Measurements from ENCODE around the gene EMC6.

- TF ChIP-seq, protein P1, sequence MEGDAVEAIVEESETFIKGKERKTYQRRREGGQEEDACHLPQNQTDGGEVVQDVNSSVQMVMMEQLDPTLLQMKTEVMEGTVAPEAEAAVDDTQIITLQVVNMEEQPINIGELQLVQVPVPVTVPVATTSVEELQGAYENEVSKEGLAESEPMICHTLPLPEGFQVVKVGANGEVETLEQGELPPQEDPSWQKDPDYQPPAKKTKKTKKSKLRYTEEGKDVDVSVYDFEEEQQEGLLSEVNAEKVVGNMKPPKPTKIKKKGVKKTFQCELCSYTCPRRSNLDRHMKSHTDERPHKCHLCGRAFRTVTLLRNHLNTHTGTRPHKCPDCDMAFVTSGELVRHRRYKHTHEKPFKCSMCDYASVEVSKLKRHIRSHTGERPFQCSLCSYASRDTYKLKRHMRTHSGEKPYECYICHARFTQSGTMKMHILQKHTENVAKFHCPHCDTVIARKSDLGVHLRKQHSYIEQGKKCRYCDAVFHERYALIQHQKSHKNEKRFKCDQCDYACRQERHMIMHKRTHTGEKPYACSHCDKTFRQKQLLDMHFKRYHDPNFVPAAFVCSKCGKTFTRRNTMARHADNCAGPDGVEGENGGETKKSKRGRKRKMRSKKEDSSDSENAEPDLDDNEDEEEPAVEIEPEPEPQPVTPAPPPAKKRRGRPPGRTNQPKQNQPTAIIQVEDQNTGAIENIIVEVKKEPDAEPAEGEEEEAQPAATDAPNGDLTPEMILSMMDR (IDR thresholded peaks at IDR 0.05) = no peak
- TF ChIP-seq POLR2AphosphoS5 (IDR thresholded peaks at IDR 0.05) (no peak), EP300 (IDR thresholded peaks at IDR 0.05) (no peak), POLR2A (IDR thresholded peaks at IDR 0.05) (no peak)
Measured at GRCh38 chr17:3645310-3645709, 23.3 kb upstream of the EMC6 start.

Measured in gastroesophageal sphincter (tissue), 3 donors.